GM04504 (cell line): Measurements from ENCODE around the gene WDR37.

ENCODE experiments used
- DNase-seq: peaks from one replicate; pipeline ENCODE4 v3.0.0-alpha.2; 2012; ENCODE audit warnings: low read depth

WDR37 gene

GRCh38 chr10:1074052-1074747 lies 18.0 kb downstream of the WDR37 start:
- no peak for DNase-seq

GRCh38 chr10:1074748-1075308 lies 18.6 kb downstream of the WDR37 start:
- no peak for DNase-seq

- no peak for DNase-seq
Observed at GRCh38 chr10:1078668-1079067, 22.5 kb downstream of the WDR37 start.

GRCh38 chr10:1083581-1083980 lies 27.4 kb downstream of the WDR37 start:
- no peak for DNase-seq

GRCh38 chr10:1084011-1084950 lies 28.1 kb downstream of the WDR37 start:
- no peak for DNase-seq

GRCh38 chr10:1085258-1085657 lies 29.1 kb downstream of the WDR37 start:
- DNase-seq: no peak

- no peak for DNase-seq
Observed at GRCh38 chr10:1086787-1087186, 30.6 kb downstream of the WDR37 start.

GRCh38 chr10:1089017-1089689 lies 33.0 kb downstream of the WDR37 start:
- no peak for DNase-seq

- DNase-seq: no peak
Observed at GRCh38 chr10:1090696-1091095, 34.5 kb downstream of the WDR37 start.

- DNase-seq: no peak
Observed at GRCh38 chr10:1093696-1094095, 37.5 kb downstream of the WDR37 start.

- no peak for DNase-seq
Observed at GRCh38 chr10:1094112-1095057, 38.2 kb downstream of the WDR37 start.

GRCh38 chr10:1095498-1095897 lies 39.3 kb downstream of the WDR37 start:
- DNase-seq: no peak

- DNase-seq: no peak
Observed at GRCh38 chr10:1096287-1096889, 40.2 kb downstream of the WDR37 start.

GRCh38 chr10:1097436-1097835 lies 41.3 kb downstream of the WDR37 start:
- DNase-seq: no peak

GRCh38 chr10:1100143-1100542 lies 44.0 kb downstream of the WDR37 start:
- DNase-seq: no peak

GRCh38 chr10:1100691-1101368 lies 44.6 kb downstream of the WDR37 start:
- DNase-seq: no peak

GRCh38 chr10:1101946-1102345 lies 45.8 kb downstream of the WDR37 start:
- DNase-seq: no peak

- no peak for DNase-seq
Observed at GRCh38 chr10:1102416-1102815, 46.2 kb downstream of the WDR37 start.

- no peak for DNase-seq
Observed at GRCh38 chr10:1102831-1103230, 46.6 kb downstream of the WDR37 start.

- no peak for DNase-seq
Observed at GRCh38 chr10:1103551-1103950, 47.4 kb downstream of the WDR37 start.
